ENCODE results near the gene RPA1.

Gene RPA1

DNA sequence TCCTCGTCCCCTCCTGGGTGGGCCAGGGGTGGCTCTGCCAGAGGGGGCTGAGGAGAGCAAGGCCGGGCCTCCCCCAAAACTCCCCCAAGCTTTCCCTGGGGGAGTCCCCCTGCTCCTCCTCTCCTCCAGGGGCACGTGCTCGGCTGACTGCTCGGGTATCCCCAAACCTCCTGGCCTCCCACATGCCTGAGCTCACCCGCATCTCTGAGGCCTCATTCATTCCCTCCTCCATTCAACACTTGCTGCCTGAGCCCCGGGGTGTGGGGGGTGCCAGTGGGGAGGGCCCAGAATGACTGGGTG, 112.2 kb downstream of the RPA1 start:
- Histone ChIP-seq H3K4me1 (ENCODE audit: insufficient read depth, low read length) (no peaks in the 10 kb centered on the region), H3K36me3 (ENCODE audit: insufficient read depth, low read length) (no peaks in the 10 kb centered on the region), H3K9ac (ENCODE audit: low read depth, low read length) (no peak overlapping the region), H3K9me3 (ENCODE audit: control insufficient read depth, insufficient read depth, low read length) (no peaks in the 10 kb centered on the region)

DNA sequence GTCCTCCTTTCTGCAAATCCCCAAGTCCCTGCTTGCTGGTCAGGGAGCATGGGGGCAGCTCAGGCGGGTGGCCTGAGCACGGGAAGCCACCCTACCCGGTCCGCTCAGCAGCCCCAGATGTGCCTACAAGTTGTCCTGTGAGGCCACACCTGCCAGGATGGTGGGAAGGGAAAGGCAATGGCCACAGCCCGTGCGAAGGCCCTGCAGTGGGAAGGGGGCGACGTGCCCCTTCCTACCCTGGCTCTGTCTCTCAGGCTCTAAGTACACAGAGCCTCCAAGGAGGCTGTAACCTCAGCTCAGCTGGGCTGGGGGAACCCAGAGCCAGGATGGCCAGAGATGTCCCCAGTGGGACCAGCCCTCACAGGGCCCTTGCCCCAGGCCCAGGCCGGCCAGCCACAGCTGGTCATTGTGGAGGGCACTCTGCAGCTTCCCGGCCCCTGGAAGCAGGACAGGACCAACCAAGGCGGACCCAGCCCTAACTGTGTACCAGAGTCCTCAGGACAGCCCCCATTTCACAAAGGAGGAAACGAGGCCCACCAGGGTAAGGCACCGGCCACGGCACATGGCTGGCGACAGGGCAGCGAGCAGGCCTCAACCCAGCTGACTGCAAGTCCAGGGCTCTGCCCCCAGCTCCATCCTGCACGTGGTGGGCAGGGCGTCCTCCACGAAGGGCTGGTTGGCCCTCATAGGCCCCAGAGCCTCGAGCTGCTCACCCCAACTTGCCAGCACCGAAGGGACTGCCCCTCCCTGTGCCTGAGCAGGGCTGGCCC, 113.0 kb downstream of the RPA1 start:
- no peaks in the 10 kb centered on the region; the same call in 1 of the 2 replicates for H3K4me1 ChIP-seq (ENCODE audit: insufficient read depth, low read length)

GRCh38 chr17:1943436-1943831, 113.6 kb downstream of the RPA1 start:
- H3K4me1 ChIP-seq (ENCODE audit: insufficient read depth, low read length) = no peaks in the 10 kb centered on the region; the same call in 1 of the 2 replicates
- H3K9me3 ChIP-seq (ENCODE audit: control insufficient read depth, insufficient read depth, low read length) = no peaks in the 10 kb centered on the region
- no peak overlapping the region for H3K9ac ChIP-seq (ENCODE audit: low read depth, low read length)

More for the DNA sequence above, 113.0 kb downstream of the RPA1 start:
- Histone ChIP-seq H3K9me3 (ENCODE audit: control insufficient read depth, insufficient read depth, low read length) (no peaks in the 10 kb centered on the region), H3K36me3 (ENCODE audit: insufficient read depth, low read length) (no peaks in the 10 kb centered on the region), H3K9ac (ENCODE audit: low read depth, low read length) (no peak overlapping the region)

DNA sequence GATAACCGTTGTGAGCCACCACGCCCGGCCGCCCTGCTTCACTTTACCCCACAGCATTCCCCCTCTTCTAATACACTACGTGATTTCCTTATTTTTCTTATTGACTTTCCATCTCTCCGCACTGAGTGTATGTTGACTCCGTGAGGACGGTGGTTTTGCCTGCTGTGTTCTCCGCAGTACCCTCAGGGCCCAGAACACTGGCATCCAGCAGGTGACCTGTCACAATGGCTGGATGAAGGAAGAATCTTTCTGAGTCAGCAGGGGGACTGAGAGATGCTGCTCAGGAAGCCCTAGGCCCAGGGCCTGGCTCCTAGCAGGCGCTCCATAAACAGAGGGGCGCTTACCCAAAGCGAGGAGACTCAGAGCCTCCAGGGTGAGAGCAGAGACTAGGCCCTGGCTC, 115.8 kb downstream of the RPA1 start:
- Histone ChIP-seq H3K9me3 (ENCODE audit: control insufficient read depth, insufficient read depth, low read length) (no peaks in the 10 kb centered on the region), H3K4me1 (ENCODE audit: insufficient read depth, low read length) (no peaks in the 10 kb centered on the region; the same call in 1 of the 2 replicates), H3K9ac (ENCODE audit: low read depth, low read length) (no peak overlapping the region), H3K36me3 (ENCODE audit: insufficient read depth, low read length) (no peaks in the 10 kb centered on the region)

More at GRCh38 chr17:1943436-1943831, 113.6 kb downstream of the RPA1 start:
- H3K36me3 ChIP-seq (ENCODE audit: insufficient read depth, low read length) = no peaks in the 10 kb centered on the region

DNA sequence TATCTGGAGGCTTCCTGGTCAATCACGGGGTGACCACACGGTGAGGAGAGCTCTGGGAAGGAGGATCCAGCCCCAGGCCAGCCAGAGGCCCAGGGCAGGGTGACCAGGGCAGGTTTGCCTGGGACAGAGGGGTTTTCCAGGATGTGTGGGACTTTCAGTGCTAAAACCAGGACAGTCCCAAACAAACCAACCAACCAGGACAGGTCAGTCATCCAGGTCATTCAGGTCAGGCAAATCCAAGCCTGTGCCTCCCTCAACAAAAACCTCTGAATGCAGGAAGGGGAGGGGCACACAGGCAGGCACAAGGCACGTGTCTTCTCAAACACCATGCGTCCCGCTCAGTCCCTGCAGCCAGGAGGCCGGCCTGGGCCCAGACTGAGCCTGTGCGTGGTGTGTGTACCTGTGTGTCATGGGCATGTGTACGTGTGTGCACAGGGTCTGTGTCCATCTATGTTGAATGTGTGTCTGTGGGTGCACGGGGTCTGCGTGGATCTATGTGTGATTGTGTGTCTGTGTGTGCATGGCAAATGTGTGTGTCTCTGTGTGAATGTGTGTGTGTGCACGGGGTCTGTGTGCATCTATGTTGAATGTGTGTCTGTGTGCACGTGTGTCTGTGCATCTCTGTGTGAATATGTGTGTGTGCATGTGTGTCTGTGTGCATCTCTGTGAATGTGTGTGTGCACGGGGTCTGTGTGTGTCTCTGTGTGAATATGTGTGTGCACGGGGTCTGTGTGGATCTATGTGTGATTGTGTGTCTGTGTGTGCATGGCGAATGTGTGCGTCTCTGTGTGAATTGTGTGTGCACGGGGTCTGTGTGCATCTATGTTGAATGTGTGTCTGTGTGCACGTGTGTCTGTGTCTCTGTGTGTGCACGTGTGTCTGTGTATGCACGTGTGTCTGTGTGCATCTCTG, 116.5 kb downstream of the RPA1 start:
- no peak overlapping the region for H3K9ac ChIP-seq (ENCODE audit: low read depth, low read length)

DNA sequence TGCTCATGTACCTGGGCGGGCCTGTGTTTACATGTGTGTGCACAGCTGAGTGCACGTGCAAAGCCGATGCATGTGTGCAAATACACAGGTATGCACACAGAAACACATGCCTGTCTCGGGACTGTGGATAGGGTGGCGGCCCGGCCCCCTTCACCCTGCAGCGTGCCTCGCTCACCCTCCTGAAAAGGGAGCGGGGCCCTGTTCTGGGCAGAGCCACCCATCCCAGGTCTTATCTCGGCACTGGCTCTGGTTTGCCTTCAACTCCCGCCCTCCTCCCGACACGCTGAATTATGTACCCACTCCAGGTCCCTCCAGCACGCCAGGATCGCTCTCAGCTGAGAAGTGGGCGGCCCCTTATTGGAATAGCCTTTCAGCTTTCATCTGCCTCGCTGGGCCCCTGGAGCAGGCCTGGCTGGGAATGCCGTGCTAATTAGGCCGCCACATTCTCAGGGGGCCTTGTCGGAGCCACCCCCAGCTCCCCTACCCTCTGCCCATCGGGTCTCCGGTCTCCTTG, 117.5 kb downstream of the RPA1 start:
- Histone ChIP-seq H3K36me3 (ENCODE audit: insufficient read depth, low read length) (no peaks in the 10 kb centered on the region), H3K9ac (ENCODE audit: low read depth, low read length) (no peak overlapping the region), H3K9me3 (ENCODE audit: control insufficient read depth, insufficient read depth, low read length) (no peaks in the 10 kb centered on the region), H3K4me1 (ENCODE audit: insufficient read depth, low read length) (no peaks in the 10 kb centered on the region; the same call in 1 of the 2 replicates)

More for the DNA sequence above, 116.5 kb downstream of the RPA1 start:
- no peaks in the 10 kb centered on the region; the same call in 1 of the 2 replicates for H3K4me1 ChIP-seq (ENCODE audit: insufficient read depth, low read length)
- H3K36me3 ChIP-seq (ENCODE audit: insufficient read depth, low read length) = no peaks in the 10 kb centered on the region
- no peaks in the 10 kb centered on the region for H3K9me3 ChIP-seq (ENCODE audit: control insufficient read depth, insufficient read depth, low read length)

DNA sequence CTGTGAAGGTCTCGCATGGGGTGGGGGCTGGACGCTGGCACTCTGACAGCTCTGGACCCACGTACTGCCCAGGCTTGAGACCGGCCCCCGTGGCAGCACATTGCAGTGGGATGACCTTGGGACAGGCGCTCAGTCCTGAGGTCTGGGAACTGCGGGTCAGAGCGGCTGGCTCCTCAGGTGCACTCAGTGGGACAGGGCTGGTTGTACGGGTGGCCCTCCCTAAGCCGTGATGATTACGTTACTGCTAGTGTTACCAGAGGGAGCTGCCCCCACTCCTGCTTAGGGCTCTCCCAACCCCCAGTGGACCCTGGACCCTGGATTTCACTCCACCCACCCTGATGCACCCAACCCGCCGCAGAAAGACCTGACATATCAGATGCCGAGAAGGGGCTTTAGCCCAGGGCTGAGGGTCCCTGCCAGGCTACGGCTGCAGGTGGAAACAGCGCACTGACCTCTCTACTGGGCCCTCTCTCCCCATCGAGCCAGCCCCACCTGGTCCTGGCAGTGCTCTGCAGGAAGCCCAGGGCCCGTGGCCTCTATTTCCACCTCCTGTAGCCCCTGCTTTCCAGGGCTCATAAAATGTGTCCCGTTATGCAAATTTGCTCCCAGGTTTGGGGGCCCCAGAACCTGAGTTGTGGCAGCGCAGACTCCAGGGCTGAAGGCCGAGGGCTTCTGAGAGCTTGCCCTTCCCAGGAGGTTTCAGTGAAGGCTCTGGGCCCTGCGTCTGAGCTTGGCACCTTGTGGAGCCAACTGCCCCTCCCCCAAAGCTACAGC, 118.1 kb downstream of the RPA1 start:
- Histone ChIP-seq H3K9ac (ENCODE audit: low read depth, low read length) (no peak overlapping the region), H3K36me3 (ENCODE audit: insufficient read depth, low read length) (no peaks in the 10 kb centered on the region), H3K4me1 (ENCODE audit: insufficient read depth, low read length) (no peaks in the 10 kb centered on the region; the same call in 1 of the 2 replicates), H3K9me3 (ENCODE audit: control insufficient read depth, insufficient read depth, low read length) (no peaks in the 10 kb centered on the region)

GRCh38 chr17:1948517-1948825, 118.7 kb downstream of the RPA1 start:
- Histone ChIP-seq H3K9me3 (ENCODE audit: control insufficient read depth, insufficient read depth, low read length) (no peaks in the 10 kb centered on the region), H3K36me3 (ENCODE audit: insufficient read depth, low read length) (no peaks in the 10 kb centered on the region), H3K9ac (ENCODE audit: low read depth, low read length) (no peak overlapping the region), H3K4me1 (ENCODE audit: insufficient read depth, low read length) (no peaks in the 10 kb centered on the region; the same call in 1 of the 2 replicates)
